Measurements from ENCODE around the gene EIF4A3. TPM values are rescaled to one million over a fixed set of nuclear protein-coding genes. Genes with fewer than 3 reads are reported as not detected.

Gene EIF4A3
- total RNA-seq, 3 donors from 2014 or later = 46.2 to 93.1 (median 67.9) TPM

DNA sequence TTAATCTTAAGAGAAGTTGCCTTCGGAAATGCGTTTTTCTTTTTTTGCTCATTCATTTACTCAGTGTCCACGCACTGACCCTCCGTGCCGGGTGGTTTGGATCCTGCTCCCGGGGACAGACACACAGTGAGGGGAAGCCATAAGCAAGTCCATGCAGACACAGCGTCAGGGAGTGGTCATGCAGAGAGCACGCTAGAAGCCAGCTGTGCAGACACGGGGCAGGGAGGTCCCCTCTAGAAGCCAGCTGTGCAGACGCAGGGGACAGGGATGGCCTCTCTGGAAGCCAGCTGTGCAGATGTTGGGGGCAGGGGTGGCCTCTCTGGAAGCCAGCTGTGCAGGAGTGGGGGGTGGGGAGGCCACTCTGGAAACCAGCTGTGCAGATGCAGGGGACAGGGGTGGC, 40.8 kb downstream of the EIF4A3 start:
- Histone ChIP-seq H3K27ac (no peak overlapping the region), H3K9me3 (no peaks in the 10 kb centered on the region), H3K27me3 (no peaks in the 10 kb centered on the region), H3K4me3 (no peak overlapping the region), H3K4me1 (peaks cover 7 to 10% of the 10 kb centered on the region in 2 donors), H3K36me3 (no peaks in the 10 kb centered on the region)
- intact Hi-C loops (cut with DNase I; ENCODE audit: low total_unique reads) = no loop called here
- no peak for DNase-seq (ENCODE audit: low spot score in 2 of 2)
- TF ChIP-seq POLR2A (IDR thresholded peaks at IDR 0.05) (no peak), POLR2AphosphoS5 (IDR thresholded peaks at IDR 0.05) (no peak)
- TF ChIP-seq, protein P1, sequence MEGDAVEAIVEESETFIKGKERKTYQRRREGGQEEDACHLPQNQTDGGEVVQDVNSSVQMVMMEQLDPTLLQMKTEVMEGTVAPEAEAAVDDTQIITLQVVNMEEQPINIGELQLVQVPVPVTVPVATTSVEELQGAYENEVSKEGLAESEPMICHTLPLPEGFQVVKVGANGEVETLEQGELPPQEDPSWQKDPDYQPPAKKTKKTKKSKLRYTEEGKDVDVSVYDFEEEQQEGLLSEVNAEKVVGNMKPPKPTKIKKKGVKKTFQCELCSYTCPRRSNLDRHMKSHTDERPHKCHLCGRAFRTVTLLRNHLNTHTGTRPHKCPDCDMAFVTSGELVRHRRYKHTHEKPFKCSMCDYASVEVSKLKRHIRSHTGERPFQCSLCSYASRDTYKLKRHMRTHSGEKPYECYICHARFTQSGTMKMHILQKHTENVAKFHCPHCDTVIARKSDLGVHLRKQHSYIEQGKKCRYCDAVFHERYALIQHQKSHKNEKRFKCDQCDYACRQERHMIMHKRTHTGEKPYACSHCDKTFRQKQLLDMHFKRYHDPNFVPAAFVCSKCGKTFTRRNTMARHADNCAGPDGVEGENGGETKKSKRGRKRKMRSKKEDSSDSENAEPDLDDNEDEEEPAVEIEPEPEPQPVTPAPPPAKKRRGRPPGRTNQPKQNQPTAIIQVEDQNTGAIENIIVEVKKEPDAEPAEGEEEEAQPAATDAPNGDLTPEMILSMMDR (IDR thresholded peaks at IDR 0.05) = no peak

DNA sequence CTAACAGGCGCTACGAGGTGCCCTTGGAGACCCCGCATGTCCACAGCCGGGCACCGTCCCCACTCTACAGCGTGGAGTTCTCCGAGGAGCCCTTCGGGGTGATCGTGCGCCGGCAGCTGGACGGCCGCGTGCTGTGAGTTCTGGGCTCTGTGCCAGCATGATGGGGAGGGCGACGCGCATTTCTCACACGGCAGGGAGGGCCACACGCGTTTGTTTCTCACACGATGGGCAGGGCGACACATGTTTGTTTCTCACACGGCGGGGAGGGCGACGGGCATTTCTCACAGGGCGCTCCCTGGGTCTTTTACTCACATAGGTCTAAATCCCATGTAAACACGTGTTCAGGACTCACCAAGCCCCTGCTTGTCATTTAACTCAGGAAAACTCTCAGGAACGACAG, 41.2 kb downstream of the EIF4A3 start:
- H3K36me3 ChIP-seq = no peaks in the 10 kb centered on the region
- peak in 1 of 2 donors; percentile 35 for DNase-seq (ENCODE audit: low spot score in 2 of 2)
- H3K4me3 ChIP-seq = no peak overlapping the region
- H3K27me3 ChIP-seq = no peaks in the 10 kb centered on the region
- H3K9me3 ChIP-seq = no peaks in the 10 kb centered on the region
- TF ChIP-seq POLR2AphosphoS5 (IDR thresholded peaks at IDR 0.05) (no peak), POLR2A (IDR thresholded peaks at IDR 0.05) (no peak)
- TF ChIP-seq, protein P1 (IDR thresholded peaks at IDR 0.05) = no peak
- H3K4me1 ChIP-seq = peaks cover 10% of the 10 kb centered on the region in 2 donors
- intact Hi-C loops (cut with DNase I; ENCODE audit: low total_unique reads) = no loop called here
- no peak overlapping the region for H3K27ac ChIP-seq

GRCh38 chr17:80104956-80105375, 42.0 kb downstream of the EIF4A3 start:
- TF ChIP-seq POLR2AphosphoS5 (IDR thresholded peaks at IDR 0.05) = no peak
- Histone ChIP-seq H3K4me3 (no peak overlapping the region), H3K4me1 (peaks cover 10% of the 10 kb centered on the region in 2 donors), H3K27ac (no peak overlapping the region), H3K36me3 (no peaks in the 10 kb centered on the region), H3K27me3 (no peaks in the 10 kb centered on the region), H3K9me3 (no peaks in the 10 kb centered on the region)
- intact Hi-C loops (cut with DNase I; ENCODE audit: low total_unique reads) = no loop called here
- no peak for DNase-seq (ENCODE audit: low spot score in 2 of 2)

GRCh38 chr17:80104321-80104955, 42.5 kb downstream of the EIF4A3 start:
- H3K9me3 ChIP-seq = no peaks in the 10 kb centered on the region
- intact Hi-C loops (cut with DNase I; ENCODE audit: low total_unique reads) = no loop called here
- H3K4me3 ChIP-seq = no peak overlapping the region
- no peak for TF ChIP-seq POLR2AphosphoS5 (IDR thresholded peaks at IDR 0.05)
- TF ChIP-seq, protein P1 (IDR thresholded peaks at IDR 0.05) = no peak
- TF ChIP-seq POLR2A (IDR thresholded peaks at IDR 0.05) = no peak
- H3K27ac ChIP-seq = no peak overlapping the region
- DNase-seq (ENCODE audit: low spot score in 2 of 2) = no peak
- no peaks in the 10 kb centered on the region for H3K27me3 ChIP-seq
- H3K36me3 ChIP-seq = no peaks in the 10 kb centered on the region
- peaks cover 10% of the 10 kb centered on the region in 2 donors for H3K4me1 ChIP-seq

DNA sequence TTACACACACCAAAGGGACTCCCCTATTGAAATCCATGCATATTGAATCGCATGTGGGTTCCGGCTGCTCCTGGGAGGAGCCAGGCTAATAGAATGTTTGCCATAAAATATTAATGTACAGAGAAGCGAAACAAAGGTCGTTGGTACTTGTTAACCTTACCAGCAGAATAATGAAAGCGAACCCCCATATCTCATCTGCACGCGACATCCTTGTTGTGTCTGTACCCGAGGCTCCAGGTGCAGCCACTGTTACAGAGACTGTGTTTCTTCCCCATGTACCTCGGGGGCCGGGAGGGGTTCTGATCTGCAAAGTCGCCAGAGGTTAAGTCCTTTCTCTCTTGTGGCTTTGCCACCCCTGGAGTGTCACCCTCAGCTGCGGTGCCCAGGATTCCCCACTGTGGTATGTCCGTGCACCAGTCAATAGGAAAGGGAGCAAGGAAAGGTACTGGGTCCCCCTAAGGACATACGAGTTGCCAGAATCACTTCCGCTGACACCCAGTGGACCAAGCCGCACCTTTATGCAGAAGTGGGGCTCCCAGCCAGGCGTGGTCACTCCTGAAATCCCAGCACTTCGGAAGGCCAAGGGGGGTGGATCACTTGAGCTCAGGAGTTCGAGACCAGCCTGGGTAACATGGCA, 43.4 kb downstream of the EIF4A3 start:
- DNase-seq (ENCODE audit: low spot score in 2 of 2) = no peak
- Histone ChIP-seq H3K9me3 (no peaks in the 10 kb centered on the region), H3K36me3 (no peaks in the 10 kb centered on the region), H3K27ac (peak overlapping the region in 1 of 2 donors; percentile 96), H3K4me1 (peaks cover 10% of the 10 kb centered on the region in 2 donors), H3K4me3 (no peak overlapping the region), H3K27me3 (no peaks in the 10 kb centered on the region)
- TF ChIP-seq POLR2A (IDR thresholded peaks at IDR 0.05) (no peak), POLR2AphosphoS5 (IDR thresholded peaks at IDR 0.05) (no peak)
- TF ChIP-seq, protein P1 (IDR thresholded peaks at IDR 0.05) = no peak
- intact Hi-C loops (cut with DNase I; ENCODE audit: low total_unique reads) = no loop called here
